H1 (cell line): ENCODE measurements around the gene ANGPTL2. TPM values are rescaled to one million over a fixed set of nuclear protein-coding genes. Genes with fewer than 3 reads are reported as not detected.

ENCODE experiments used
- CHD7 ChIP-seq: fragments of 300-600 bp; sonication (generic); IDR thresholded peaks from 2 replicates; pipeline ENCODE4 v1.7.1; 2012; ENCODE audit warnings: low read length, moderate library complexity, mild to moderate bottlenecking, inconsistent platforms; ENCODE audit not compliant: insufficient replicate concordance
- E2F6 ChIP-seq: IDR thresholded peaks from 2 replicates; pipeline ENCODE4 v1.6.1; 2012; ENCODE audit warnings: inconsistent platforms
- EGR1 ChIP-seq: IDR thresholded peaks from 2 replicates; pipeline ENCODE4 v1.6.1; 2011; ENCODE audit warnings: low read depth, low read length, borderline replicate concordance
- RAD21 ChIP-seq, 2 experiments: IDR thresholded peaks in 1 of 2; conservative IDR thresholded peaks in 1 of 2; 2 replicates each; pipeline ENCODE4 v1.6.1; 2011; ENCODE audit warnings: low read depth in 2 of 2, low read length in 2 of 2, improper control_type of control experiment in 1 of 2, inconsistent platforms in 1 of 2, mild to moderate bottlenecking in 1 of 2, moderate library complexity in 1 of 2
- SAP30 ChIP-seq: fragments of 300-600 bp; sonication (generic); IDR thresholded peaks from 2 replicates; pipeline ENCODE4 v1.7.1; 2012; ENCODE audit warnings: low read length, moderate library complexity, mild to moderate bottlenecking, inconsistent platforms; ENCODE audit not compliant: insufficient read depth, insufficient replicate concordance
- SP1 ChIP-seq: IDR thresholded peaks from 2 replicates; pipeline ENCODE4 v1.6.1; 2011; ENCODE audit warnings: low read depth, low read length
- polyA plus RNA-seq, 7 experiments: library from polyadenylated mRNA; depleted of rRNA in 3 of 7; stranded (reverse) in 5 of 7; unstranded in 2 of 7; fragments of >200 nt in 5 of 7; fragments of 200-250 nt in 2 of 7; gene quantifications; 1 replicate in 5 of 7; 2 replicates in 1 of 7; 4 replicates in 1 of 7; pipeline versions ENCODE4 v1.2.1 to v1.2.3, GENCODE V29; 2011 to 2013; ENCODE audit warnings: missing spikeins in 2 of 7, mixed read lengths in 2 of 7
- total RNA-seq: library from RNA; stranded (reverse); fragmentation: NEBNext Ultra II Directional; extraction: Animal tissue kit (Norgen Biotek cat#: 25700); gene quantifications from 2 replicates; pipeline ENCODE4 v1.2.1, GENCODE V29; 2021

ANGPTL2 gene
- total and polyA plus RNA-seq, 2 of the 8 experiments (the other 6 are each of a cell fraction or from before 2014, with no cell fraction given): 9.0 to 10.6 TPM

DNA sequence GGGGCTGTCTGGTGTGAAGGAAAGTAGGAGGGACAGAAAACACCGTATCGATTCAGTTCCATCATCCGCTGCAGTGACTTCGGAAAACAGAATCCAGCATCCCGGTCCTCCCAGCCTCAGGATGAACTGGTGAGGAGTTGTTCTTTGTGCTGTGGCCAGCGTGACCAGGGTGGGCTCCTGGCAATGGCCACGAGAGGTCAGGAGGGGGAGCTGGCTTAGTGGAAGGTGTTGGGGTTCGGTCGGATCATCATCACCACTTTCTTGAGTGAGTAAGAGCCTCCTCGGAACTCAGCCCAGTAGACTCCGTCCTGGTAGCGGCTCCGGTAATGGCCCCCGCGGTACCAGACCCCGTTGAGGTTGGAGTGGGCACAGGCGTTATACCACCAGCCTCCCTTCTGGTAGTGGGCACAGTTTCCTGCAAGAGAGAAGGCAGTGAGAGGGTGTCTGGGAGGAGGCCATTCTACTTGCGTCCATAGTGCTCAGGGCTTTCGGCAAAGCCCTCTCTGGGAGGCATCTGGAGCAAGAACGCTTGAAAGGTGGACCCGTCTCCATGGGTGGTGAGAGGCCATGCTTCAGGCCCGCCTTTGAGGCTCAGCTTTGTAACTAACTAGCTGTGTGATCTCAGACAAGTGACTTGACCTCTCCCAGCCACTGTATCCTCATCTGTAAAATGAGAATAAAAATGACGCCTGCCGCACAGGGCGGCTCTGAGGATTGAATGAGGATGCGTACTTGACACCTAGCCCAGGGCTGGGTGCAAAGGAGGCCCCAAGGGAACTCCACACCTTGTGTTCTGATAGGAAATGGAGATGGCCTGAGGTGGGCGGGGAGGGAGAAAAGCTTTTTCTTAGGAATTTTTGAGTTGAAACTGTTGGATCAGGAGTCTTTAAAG, 33.5 kb downstream of the ANGPTL2 start (continued):
- TF ChIP-seq CHD7 (no peak), SP1 (no peak), EGR1 (no peak), SAP30 (no peak), E2F6 (no peak), RAD21 (IDR thresholded peaks at IDR 0.05 in 1 of 2, conservative IDR thresholded peaks at IDR 0.05 in 1 of 2; ENCODE audit: low read depth in 2 of 2, low read length in 2 of 2) (peak in 1 of 2 experiments; percentile 24; a peak in 1 of 4 replicates)
